Mucosa of gallbladder (tissue), 1 donor: Measurements from ENCODE around the gene PIERCE2. TPM values are rescaled to one million over a fixed set of nuclear protein-coding genes. Genes with fewer than 3 reads are reported as not detected.
A peak's percentile ranks its signal among the peaks of the same experiment; 100 is the strongest.
"Not testable (repeated sequence)": the region's sequence is repeated elsewhere in the genome, so short reads cannot be mapped to it uniquely, and the experiment has no call there.

ENCODE experiments used
- DNase-seq: peaks from one replicate; pipeline ENCODE4 v3.0.0-alpha.2; 2020; ENCODE audit warnings: low spot score
- total RNA-seq: library from RNA; stranded (reverse); gene quantifications from one replicate; pipeline ENCODE4 v1.2.1, GENCODE V29; 2021
- donor health status: DM: no; HTN: no; CAD: no.

The PIERCE2 gene, protein sequence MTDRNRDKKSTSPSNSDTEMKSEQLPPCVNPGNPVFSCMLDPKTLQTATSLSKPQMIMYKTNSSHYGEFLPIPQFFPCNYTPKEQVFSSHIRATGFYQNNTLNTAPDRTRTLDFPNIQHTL
- 7.5 TPM for total RNA-seq

GRCh38 chr15:55408012-55408928 lies at the start of gene PIERCE2, which contains the start of gene CCPG1:
Gene PIERCE2, plus strand, starts transcription at chr15:55408495. Its CDS starts 274 bp downstream, at chr15:55408769.
Gene CCPG1, minus strand, starts transcription at chr15:55408359. Its CDS starts 18,935 bp downstream, at chr15:55389424.
- DNase-seq, result peak; percentile 92

DNA sequence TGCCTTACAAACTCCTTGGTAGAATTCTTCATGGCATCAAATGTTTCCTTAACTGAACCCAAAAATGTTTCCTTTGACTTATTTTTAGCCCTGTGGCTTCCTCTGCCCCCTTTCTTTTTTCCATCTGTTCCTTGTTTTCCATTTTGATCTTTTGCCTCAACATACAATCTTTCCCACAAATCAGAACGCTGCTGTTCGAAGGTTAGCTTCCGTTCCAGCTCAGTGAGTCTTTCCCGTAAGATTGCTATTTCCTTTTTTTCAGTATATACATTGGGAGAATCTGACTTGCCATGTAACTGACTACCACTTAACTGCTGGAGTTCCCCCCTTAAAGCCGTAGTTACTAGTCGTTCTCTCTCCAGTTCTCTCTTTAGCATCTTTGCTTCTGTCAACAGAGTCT lies 48.0 kb upstream of the PIERCE2 start:
- DNase-seq, result no peak

DNA sequence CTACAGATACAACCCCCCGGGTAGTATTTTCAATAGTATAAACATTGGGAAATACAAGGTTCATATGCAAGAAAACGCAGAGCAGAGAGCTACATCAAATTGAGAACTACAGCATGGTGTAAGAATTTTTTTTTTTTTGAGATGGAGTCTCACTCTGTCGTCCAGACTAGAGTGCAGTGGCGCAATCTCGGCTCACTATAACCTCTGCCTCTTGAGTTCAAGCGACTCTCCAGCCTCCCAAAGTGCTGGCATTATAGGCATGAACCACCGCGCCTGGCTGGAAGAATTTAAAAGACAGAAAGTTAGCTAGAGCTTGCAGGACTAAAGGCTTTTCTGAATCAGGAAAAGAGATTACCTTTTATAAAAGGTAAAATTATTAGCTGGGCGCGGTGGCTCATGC lies 47.2 kb upstream of the PIERCE2 start:
- DNase-seq, result no peak

DNA sequence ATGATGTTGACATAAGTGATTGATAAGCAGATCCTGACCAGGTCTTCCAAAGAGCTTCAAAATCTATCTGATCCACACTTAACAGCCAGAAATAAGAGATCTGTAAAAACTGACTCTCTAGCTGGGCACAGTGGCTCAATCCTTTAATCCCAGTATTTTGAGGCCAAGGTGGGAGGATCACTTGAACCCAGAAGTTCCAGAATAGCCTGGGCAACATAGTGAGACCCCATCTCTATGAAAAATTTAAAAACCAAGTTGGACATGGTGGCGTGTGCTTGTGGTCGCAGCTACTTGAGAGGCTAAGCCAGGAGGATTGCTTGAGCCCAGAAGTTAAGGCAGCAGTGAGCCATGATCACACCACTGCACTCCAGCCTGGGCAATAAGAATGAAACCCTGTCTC lies 45.7 kb upstream of the PIERCE2 start:
- no peak for DNase-seq

DNA sequence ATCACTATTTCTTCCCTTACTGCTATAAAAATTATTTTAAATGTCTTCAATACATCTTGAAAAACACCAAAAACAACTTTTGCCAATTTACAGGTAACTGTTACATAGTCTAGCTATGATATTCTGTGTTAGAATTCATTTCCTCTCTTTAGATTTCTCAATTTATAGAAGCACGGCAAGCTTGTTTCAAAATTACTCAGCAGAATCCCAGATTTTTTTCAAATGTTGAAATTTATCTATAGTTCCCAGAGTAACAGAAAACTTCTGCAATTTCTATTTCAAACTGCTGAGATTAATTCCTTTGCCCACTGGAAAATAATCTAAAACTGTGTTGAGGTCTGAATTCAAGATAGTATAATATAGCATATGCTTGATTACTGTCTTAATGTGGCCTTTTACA lies 41.3 kb upstream of the PIERCE2 start:
- DNase-seq, result no peak

- DNase-seq, result no peak
These were observed 35.4 kb upstream of the PIERCE2 start for GRCh38 chr15:55372701-55373440.

DNA sequence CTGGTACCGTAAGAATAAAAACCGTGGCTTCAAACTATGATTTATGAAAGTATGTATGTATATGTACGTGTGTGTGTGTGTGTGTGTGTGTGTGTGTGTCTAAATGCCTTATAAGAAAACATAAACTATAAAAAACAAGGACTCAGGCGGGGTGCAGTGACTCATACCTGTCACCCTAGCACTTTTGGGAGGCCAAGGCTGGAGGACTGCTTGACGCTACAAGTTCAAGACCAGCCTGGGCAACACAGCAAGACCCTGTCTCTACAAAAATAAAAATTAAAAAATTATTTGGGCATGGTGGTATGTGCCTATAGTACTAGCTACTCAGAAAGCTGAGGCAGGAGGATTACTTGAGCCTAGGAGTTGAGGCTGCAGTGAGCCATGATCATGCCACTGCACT lies 29.2 kb upstream of the PIERCE2 start:
- DNase-seq, result no peak

DNA sequence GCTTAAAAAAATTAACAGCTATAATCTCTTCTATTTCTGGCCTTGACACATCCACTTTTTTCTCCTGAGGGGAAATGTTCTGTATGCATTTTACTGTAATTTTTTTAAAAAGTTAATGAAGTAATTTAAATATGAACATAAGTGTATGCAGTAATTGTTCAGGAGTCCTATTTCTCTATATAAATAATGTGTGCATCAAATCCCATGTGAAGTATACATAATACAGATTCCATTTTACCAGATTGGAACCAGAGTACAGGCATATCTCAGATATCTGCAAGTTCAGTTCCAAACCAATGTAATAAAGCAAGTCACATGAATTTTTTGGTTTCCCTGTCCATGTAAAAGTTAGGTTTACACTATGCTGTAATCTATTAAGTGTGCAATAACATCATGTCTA lies 26.7 kb upstream of the PIERCE2 start:
- DNase-seq, result no peak

DNA sequence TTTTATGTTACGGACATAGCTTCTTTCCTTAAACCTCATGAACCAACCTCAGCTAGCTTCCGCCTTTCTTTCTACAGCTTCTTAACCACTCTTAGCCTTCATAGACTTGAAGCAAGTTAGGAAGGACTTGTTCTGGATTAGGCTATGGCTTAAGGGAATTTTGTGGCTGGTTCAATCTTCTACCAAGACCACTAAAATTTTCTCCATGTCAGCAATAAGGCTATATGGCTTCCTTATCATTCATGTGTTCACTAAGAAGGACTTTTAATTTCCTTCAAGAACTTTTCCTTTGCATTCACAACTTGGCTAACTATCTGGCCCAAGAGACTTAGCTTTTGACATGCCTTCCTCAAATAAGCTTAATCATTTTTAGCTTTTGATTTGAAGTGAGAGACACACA lies 24.6 kb upstream of the PIERCE2 start:
- no peak for DNase-seq

DNA sequence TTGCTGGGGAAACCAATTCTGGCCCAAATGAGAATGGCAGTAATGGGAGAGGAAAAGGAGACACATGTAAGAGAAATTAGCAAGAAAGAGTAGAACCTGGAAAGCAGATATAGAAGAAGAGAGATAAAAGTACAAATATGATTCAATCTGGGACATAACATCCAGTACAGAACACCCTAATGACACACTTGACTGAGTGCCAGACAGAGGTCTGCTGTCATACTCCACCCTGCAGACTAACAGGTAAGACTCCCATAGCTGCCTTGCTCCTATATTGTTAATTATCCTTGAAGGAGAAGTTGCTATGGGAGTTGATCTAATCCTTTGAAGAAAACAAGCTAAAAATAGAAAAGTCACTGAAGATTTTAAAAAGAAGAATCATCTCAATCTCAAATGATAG lies 21.3 kb upstream of the PIERCE2 start:
- DNase-seq, result no peak

- DNase-seq, result no peak
These were observed 19.1 kb upstream of the PIERCE2 start for GRCh38 chr15:55389264-55389607.

DNA sequence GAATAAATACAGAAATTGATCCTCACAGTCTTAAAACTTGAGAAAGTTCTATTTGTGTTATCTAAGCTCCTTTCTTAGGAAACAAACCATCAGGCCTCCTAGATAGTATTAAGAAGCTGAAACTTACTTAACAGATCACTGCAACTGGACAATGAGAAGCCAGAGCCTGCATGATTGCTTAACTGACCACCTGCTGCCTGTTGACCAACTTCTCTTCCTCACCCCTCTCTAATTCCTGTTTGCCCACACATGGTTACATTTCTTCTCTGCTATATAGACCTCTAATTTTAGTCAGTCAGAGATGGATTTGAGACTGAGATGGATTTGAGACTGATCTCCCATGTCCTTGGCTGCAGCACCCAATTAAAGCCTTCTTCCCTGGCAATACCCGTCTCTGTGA lies 13.6 kb upstream of the PIERCE2 start:
- DNase-seq, result no peak

- no peak for DNase-seq
These were observed 10.1 kb upstream of the PIERCE2 start for GRCh38 chr15:55398243-55398642.

DNA sequence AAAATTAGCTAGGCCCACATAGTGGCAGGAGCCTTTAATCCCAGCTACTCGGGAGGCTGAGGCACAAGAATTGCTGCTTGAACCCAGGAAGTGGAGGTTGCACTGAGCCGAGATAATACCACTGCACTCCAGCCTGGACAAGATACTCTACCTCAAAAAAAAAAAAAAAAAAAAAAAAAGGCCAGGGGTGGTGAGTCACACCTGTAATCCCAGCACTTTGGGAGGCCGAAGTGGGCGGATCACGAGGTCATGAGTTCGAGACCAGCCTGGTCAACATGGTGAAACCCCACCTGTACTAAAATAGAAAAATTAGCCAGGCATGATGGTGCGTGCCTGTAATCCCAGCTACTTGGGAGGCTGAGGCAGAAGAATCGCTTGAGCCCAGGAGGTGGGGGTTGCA lies 8.2 kb upstream of the PIERCE2 start:
- not testable (repeated sequence) for DNase-seq

GRCh38 chr15:55401786-55402246 lies 6.5 kb upstream of the PIERCE2 start:
- DNase-seq, result no peak

GRCh38 chr15:55402707-55403106 lies 5.6 kb upstream of the PIERCE2 start:
- no peak for DNase-seq

DNA sequence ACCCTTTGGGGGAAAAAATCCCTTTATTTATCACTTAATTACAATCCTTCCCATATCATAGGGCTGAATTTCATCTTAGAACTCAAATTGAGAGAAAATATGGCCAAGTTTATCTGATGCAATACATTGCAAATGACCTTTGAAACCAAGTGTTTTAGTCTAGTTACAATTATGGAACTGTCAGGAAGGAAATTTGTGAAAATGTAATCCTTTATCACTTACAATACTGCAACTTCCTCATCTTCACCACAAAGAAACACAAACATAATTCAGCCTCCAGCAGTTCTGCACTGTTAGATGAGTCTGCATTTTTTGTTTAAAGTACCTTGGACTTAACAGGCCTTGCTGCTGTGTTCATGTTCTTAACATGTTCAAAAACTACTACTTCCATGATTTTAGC lies 4.8 kb upstream of the PIERCE2 start:
- DNase-seq, result no peak

DNA sequence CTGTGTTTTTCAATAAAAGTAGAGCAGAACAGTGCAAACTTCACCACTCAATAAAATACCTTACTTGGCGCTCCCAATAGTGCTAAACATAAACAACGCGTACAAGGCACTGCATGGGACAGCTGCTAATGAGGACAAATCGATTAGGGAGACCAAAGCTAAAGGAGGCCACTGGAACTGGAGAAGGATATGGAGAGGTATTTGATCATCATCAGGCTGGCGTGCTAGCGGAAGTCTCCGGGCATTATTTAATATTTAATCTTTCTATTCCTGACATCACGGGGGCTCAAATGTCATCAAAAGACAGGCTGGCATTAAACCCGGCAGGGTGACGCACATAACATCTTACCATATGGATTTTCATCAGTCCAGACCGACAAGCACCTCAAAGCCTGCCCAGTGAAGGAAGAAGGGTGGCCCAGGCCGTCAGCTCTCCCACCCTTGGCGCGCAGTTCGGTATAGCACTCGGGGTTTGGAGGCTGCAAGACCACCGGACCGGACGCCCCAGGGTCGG lies 740 bp upstream of the PIERCE2 start:
- DNase-seq, result peak; percentile 49

GRCh38 chr15:55408976-55409375 lies 681 bp downstream of the PIERCE2 start:
- DNase-seq, result not testable (repeated sequence)

DNA sequence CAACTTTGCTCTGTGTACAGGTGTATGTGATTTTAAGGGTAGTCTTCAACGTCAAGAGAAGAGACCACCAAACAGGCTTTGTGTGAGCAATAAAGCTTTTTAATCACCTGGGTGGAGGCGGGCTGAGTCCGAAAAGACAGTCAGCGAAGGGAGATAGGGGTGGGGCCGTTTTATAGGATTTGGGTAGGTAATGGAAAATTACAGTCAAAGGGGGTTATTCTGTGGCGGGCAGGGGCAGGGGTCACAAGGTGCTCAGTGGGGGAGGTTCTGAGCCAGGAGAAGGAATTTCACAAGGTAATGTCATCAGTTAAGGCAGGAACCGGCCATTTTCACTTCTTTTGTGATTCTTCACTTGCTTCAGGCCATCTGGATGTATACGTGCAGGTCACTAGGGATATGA lies 9.4 kb downstream of the PIERCE2 start:
- not testable (repeated sequence) for DNase-seq

DNA sequence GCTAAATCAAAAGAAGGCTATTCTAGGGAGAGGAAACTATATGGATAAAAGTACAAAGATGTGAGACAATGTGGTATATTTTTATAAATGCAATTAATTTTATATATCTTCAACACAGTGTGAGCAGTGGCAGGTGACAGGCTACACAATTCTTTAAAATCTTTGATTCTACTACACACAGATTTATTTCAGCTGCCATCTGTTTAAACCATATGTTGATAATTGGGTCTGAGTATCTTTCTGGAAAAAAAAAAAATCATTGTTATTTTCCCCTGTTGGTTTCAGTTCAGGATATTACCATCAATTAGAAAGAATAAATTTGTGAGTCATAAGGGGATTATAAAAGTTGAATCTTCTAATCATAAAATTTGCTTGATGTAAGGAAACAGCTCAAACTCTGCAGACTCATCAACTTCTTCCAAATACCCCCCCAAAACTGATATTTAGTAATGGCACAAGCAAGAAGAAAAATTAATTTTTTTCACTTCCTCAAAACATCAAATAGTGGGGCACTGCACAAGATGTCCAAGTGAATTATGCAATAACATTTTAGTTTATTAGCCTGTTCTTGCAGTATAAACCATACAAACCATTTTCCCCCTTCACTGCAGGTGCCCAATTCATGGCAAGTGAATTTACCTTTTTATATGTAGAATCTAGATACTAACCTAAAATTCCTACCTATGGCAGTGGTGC lies 12.0 kb downstream of the PIERCE2 start:
- DNase-seq, result no peak

- DNase-seq, result no peak
These were observed 13.8 kb downstream of the PIERCE2 start for GRCh38 chr15:55422089-55422488.
